Activated T-cell treated with anti-CD3 and anti-CD28 coated beads, Interleukin-2, amount 50 U/mL, for 24 hours (primary cell): Measurements from ENCODE around the gene SCAMP3.
"Not testable (repeated sequence)": the region's sequence is repeated elsewhere in the genome, so short reads cannot be mapped to it uniquely, and the experiment has no call there.

ENCODE experiments used
- DNase-seq: peaks from one replicate; pipeline ENCODE4 v3.0.0-alpha.2; 2020
- H3K27ac Mint-ChIP-seq: 2 replicates; pipeline ENCODE4 v1.8.0; 2020; ENCODE audit warnings: mild to moderate bottlenecking, mixed read lengths
- H3K27me3 Mint-ChIP-seq: 2 replicates; pipeline ENCODE4 v1.8.0; 2020; ENCODE audit warnings: mixed read lengths
- H3K36me3 Mint-ChIP-seq: 2 replicates; pipeline ENCODE4 v1.8.0; 2020; ENCODE audit warnings: low read depth, mixed read lengths
- H3K4me1 Mint-ChIP-seq: 2 replicates; pipeline ENCODE4 v1.8.0; 2020; ENCODE audit warnings: low read depth, mixed read lengths
- H3K4me3 Mint-ChIP-seq: 2 replicates; pipeline ENCODE4 v1.8.0; 2020; ENCODE audit warnings: mild to moderate bottlenecking, moderate library complexity, mixed read lengths
- H3K9me3 Mint-ChIP-seq: 2 replicates; pipeline ENCODE4 v1.8.0; 2020; ENCODE audit warnings: mixed read lengths

The SCAMP3 gene

GRCh38 chr1:155294520-155295182 is 32.5 kb upstream of the SCAMP3 start:
- Mint-ChIP-seq H3K4me3 (no peak overlapping the region), H3K36me3 (no peaks in the 10 kb centered on the region), H3K4me1 (peaks cover 7% of the 10 kb centered on the region), H3K9me3 (no peaks in the 10 kb centered on the region), H3K27me3 (peaks cover 47% of the 10 kb centered on the region), H3K27ac (no peak overlapping the region)
- DNase-seq: no peak

- H3K36me3 Mint-ChIP-seq: no peaks in the 10 kb centered on the region
- no peak overlapping the region for H3K27ac Mint-ChIP-seq
- H3K4me3 Mint-ChIP-seq: no peak overlapping the region
- no peaks in the 10 kb centered on the region for H3K9me3 Mint-ChIP-seq
- H3K27me3 Mint-ChIP-seq: peaks cover 47% of the 10 kb centered on the region
- DNase-seq: no peak
- H3K4me1 Mint-ChIP-seq: peaks cover 7% of the 10 kb centered on the region
Observed at GRCh38 chr1:155293086-155293749, 31.1 kb upstream of the SCAMP3 start.

- H3K4me1 Mint-ChIP-seq, DNase-seq, H3K27ac Mint-ChIP-seq, H3K9me3 Mint-ChIP-seq, H3K36me3 Mint-ChIP-seq, H3K4me3 Mint-ChIP-seq: not testable (repeated sequence)
- H3K27me3 Mint-ChIP-seq: peaks cover 28% of the 10 kb centered on the region
Observed at GRCh38 chr1:155291006-155291405, 28.8 kb upstream of the SCAMP3 start.

DNA sequence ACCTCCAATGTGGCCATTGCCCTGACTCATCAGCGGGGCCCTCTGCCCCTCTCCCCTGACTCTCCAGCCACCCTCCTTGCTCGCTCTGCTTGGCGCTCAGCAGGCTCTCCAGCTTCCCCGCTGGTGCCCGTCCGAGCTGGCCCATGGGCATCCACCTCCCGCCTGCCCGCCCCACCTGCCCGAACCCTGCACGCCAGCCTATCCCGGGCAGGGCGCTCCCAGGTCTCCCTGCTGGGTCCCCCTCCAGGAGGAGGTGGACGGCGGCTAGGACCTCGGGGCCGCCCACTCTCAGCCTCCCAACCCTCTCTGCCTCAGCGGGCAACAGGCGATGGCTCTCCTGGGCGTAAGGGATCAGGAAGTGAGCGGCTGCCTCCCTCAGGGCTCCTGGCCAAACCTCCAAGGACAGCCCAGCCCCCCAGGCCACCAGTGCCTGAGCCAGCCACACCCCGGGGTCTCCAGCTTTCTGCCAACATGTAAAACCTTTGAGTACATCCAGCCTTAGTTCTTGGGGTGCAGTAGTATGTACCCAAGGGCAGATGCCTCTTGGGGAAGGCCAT is 25.9 kb upstream of the SCAMP3 start:
- Mint-ChIP-seq H3K9me3 (no peaks in the 10 kb centered on the region), H3K27ac (no peak overlapping the region), H3K4me1 (no peaks in the 10 kb centered on the region), H3K27me3 (peaks cover 5% of the 10 kb centered on the region), H3K36me3 (peaks cover 3% of the 10 kb centered on the region), H3K4me3 (no peak overlapping the region)
- DNase-seq: no peak

DNA sequence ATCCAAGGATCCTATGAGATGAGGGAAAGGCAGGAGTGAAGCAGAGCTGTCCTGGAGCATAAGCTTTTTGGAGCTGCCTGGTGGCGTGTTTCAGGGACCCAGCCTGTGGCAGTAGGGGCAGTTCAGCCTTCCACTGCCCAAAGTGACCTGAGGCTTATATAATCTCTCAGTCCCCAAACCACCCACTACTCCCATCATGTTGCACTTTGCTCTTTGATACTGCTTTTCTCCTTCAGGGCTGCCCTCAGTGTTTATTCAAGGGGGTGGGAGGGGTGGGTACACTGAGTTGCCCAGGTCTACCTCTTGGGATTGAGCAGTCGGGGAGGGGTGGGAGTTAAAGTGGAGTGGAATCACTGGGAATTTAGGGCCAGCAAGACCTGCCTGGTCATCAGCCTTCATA is 24.4 kb upstream of the SCAMP3 start:
- no peak overlapping the region for H3K27ac Mint-ChIP-seq
- no peaks in the 10 kb centered on the region for H3K9me3 Mint-ChIP-seq

GRCh38 chr1:155285631-155286044 is 23.5 kb upstream of the SCAMP3 start:
- Mint-ChIP-seq H3K9me3 (no peaks in the 10 kb centered on the region), H3K27me3 (peaks cover 5% of the 10 kb centered on the region), H3K27ac (no peak overlapping the region), H3K4me3 (no peak overlapping the region), H3K4me1 (no peaks in the 10 kb centered on the region), H3K36me3 (peaks cover 3% of the 10 kb centered on the region)
- DNase-seq: no peak

More for the DNA sequence above, 24.4 kb upstream of the SCAMP3 start:
- DNase-seq: no peak
- H3K27me3 Mint-ChIP-seq: peaks cover 5% of the 10 kb centered on the region
- H3K4me1 Mint-ChIP-seq: no peaks in the 10 kb centered on the region
- peaks cover 3% of the 10 kb centered on the region for H3K36me3 Mint-ChIP-seq
- no peak overlapping the region for H3K4me3 Mint-ChIP-seq

DNA sequence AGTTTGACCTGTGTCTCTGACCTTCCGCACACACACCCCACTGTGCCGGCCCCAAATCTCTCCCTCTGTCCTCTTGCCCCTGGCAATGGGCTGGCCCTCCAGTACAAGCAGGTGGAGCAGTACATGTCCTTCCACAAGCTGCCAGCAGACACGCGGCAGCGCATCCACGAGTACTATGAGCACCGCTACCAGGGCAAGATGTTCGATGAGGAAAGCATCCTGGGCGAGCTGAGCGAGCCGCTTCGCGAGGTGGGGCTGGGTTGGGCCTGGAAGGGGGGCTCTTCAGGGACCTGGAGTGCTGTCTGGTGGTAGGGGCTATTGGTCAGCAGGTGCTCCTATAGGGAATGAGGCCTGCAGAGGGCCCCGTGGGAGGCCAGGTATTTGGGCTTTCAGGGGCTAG is 22.9 kb upstream of the SCAMP3 start:
- Mint-ChIP-seq H3K4me1 (no peaks in the 10 kb centered on the region), H3K4me3 (no peak overlapping the region), H3K27ac (no peak overlapping the region), H3K9me3 (no peaks in the 10 kb centered on the region), H3K36me3 (peaks cover 3% of the 10 kb centered on the region), H3K27me3 (peaks cover 1% of the 10 kb centered on the region)
- DNase-seq: no peak

GRCh38 chr1:155284476-155284875 is 22.3 kb upstream of the SCAMP3 start:
- no peaks in the 10 kb centered on the region for H3K27me3 Mint-ChIP-seq
- no peak overlapping the region for H3K4me3 Mint-ChIP-seq
- H3K9me3 Mint-ChIP-seq: no peaks in the 10 kb centered on the region
- no peak for DNase-seq
- no peak overlapping the region for H3K27ac Mint-ChIP-seq
- H3K36me3 Mint-ChIP-seq: peaks cover 3% of the 10 kb centered on the region
- no peaks in the 10 kb centered on the region for H3K4me1 Mint-ChIP-seq

DNA sequence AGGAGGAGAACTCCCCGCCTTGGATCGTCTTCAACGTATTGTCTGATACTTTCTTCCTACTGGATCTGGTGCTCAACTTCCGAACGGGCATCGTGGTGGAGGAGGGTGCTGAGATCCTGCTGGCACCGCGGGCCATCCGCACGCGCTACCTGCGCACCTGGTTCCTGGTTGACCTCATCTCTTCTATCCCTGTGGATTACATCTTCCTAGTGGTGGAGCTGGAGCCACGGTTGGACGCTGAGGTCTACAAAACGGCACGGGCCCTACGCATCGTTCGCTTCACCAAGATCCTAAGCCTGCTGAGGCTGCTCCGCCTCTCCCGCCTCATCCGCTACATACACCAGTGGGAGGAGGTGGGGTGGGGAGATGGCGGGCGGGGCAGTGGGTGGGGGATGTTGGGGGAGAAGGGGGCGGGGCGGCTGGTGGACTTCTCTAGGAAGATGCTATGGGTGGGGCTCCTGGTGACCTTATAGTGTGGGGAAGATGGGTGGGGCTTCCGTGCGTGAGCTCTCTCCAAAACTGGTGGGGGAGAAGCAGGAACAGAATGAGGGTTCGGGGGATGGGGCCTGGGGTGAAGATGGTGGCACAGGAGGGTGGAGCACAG is 20.4 kb upstream of the SCAMP3 start:
- Mint-ChIP-seq H3K27ac (no peak overlapping the region), H3K27me3 (no peaks in the 10 kb centered on the region), H3K9me3 (no peaks in the 10 kb centered on the region), H3K4me1 (peaks cover 6% of the 10 kb centered on the region), H3K36me3 (peaks cover 2% of the 10 kb centered on the region), H3K4me3 (no peak overlapping the region)
- DNase-seq: no peak

- no peaks in the 10 kb centered on the region for H3K27me3 Mint-ChIP-seq
Observed at GRCh38 chr1:155279268-155279667, 17.1 kb upstream of the SCAMP3 start.

DNA sequence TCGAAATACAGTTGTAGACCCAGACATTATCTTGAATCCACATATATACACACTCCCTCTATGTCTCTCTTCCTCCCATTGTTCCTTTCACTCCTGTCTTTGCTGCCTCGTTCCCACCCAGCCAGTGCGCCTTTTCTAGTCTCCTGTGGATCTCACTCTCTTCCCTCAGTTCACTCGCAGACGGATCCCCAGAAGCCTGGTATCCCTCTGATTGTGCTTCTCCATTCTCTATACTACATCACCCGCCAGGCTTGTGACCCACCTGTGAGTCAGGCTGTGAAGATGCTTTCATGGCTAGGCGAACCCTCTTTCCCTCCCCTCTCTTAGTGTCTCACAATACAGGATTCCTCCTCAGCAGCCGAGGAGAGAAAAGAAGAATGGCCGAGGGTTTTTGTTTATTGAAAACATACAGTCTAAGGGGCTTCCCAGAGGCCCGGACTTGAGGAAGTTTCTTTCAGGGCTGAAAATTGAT is 16.6 kb upstream of the SCAMP3 start:
- Mint-ChIP-seq H3K9me3 (no peaks in the 10 kb centered on the region), H3K27me3 (no peaks in the 10 kb centered on the region), H3K36me3 (no peaks in the 10 kb centered on the region), H3K4me1 (peaks cover 24% of the 10 kb centered on the region), H3K27ac (no peak overlapping the region), H3K4me3 (no peak overlapping the region)
- DNase-seq: no peak

More at GRCh38 chr1:155279268-155279667, 17.1 kb upstream of the SCAMP3 start:
- H3K4me1 Mint-ChIP-seq: peaks cover 21% of the 10 kb centered on the region
- no peaks in the 10 kb centered on the region for H3K9me3 Mint-ChIP-seq
- no peak for DNase-seq
- H3K4me3 Mint-ChIP-seq: no peak overlapping the region
- no peak overlapping the region for H3K27ac Mint-ChIP-seq
- H3K36me3 Mint-ChIP-seq: no peaks in the 10 kb centered on the region

GRCh38 chr1:155277902-155278688 is 15.9 kb upstream of the SCAMP3 start:
- peak; percentile 81 for DNase-seq
- H3K36me3 Mint-ChIP-seq: no peaks in the 10 kb centered on the region
- H3K27ac Mint-ChIP-seq: no peak overlapping the region
- no peaks in the 10 kb centered on the region for H3K9me3 Mint-ChIP-seq
- peak overlapping the region; percentile 78 for H3K4me3 Mint-ChIP-seq
- H3K4me1 Mint-ChIP-seq: peaks cover 27% of the 10 kb centered on the region
- H3K27me3 Mint-ChIP-seq: no peaks in the 10 kb centered on the region

- no peaks in the 10 kb centered on the region for H3K9me3 Mint-ChIP-seq
- no peak within 1 kb of the TSS for H3K27ac Mint-ChIP-seq
- peak within 1 kb of the TSS; percentile 78 for H3K4me3 Mint-ChIP-seq
- H3K4me1 Mint-ChIP-seq: peaks cover 32% of the 10 kb centered on the region
- H3K36me3 Mint-ChIP-seq: peaks cover 7% of the 10 kb centered on the region
- no peaks in the 10 kb centered on the region for H3K27me3 Mint-ChIP-seq
- DNase-seq: peak; percentile 97
Observed at GRCh38 chr1:155277070-155277901, 15.1 kb upstream of the SCAMP3 start, which contains the start of gene HCN3. Gene HCN3, plus strand, starts transcription at chr1:155277463. Its CDS starts 128 bp downstream, at chr1:155277591.
